Measurements from ENCODE around the gene ABTB1.

The ABTB1 gene

DNA sequence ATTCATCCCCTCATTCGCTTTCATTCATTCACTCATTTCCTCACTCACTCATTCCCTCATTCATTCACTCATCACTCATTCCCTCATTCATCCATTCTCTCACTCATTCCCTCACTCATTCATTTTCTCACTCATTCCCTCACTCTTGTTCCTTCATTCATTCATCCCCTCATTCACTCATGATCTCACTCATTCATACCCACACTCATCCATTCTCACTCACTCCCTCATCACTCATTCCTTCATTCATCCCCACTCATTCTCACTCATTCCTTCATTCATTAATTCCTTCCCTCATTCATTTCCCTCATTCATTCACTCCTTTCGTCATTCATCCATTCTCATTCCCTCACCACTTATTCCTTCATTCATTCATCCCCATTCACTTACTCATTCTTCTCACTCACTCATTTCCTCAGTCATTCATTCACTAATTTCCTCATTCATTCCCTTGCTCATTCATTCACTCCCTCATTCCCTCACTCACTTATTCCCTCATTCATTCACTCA, 14.5 kb downstream of the ABTB1 start:
- no peak for DNase-seq (ENCODE audit: low read depth)

- DNase-seq (ENCODE audit: low read depth): no peak
Observed at GRCh38 chr3:127688022-127688415, 15.3 kb downstream of the ABTB1 start.

GRCh38 chr3:127688416-127689265, 15.9 kb downstream of the ABTB1 start:
- DNase-seq (ENCODE audit: low read depth): no peak

DNA sequence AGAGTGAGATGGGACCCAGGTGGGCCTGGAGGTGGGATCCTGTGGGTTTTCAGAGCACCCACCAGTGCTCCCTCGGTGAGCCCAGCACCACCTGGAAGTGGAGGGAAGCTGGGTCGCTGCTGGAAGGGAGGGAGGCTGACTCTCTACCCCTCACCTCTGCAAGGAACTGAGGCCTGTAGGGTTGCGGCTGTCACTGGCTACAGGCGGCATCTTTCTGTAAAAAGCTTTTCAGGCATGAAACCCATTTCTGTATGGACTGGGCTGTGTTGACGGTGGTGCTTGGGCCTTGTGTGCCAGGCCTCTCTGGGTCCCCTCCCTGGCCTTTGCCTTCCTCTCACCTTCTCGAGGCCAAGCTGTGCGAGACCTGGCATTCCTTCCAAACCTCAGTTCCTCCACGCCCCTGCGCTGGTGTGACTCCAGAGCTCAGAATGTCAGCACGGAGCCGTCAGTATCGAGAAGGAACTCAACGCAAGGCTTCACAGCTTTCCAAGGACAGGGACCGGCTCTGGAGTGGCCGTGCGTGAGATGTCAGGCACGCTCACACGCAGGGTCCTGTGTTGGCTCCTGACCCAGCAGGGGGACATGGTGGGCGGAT, 16.6 kb downstream of the ABTB1 start:
- no peak for DNase-seq (ENCODE audit: low read depth)

DNA sequence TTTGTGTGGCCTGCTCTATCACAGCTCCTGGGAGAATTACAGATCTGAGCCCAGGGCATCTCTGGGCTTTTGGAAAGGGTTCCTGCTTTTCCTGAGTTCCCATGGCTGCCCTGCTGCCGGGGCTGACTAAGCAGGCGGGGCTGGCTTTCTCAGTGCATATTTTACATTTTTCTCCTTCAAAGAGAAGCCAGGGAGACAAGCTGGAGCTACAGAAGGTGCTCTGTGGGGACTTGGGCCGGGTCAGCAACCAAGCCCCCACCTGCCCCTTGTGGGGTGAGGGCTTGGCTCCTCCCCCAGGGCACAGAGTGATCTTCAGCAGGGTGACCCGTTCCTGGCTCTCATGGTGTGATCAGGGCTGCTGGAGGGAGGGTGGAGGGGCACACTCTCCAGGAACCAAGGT, 17.4 kb downstream of the ABTB1 start:
- peak; percentile 62 for DNase-seq (ENCODE audit: low read depth)

DNA sequence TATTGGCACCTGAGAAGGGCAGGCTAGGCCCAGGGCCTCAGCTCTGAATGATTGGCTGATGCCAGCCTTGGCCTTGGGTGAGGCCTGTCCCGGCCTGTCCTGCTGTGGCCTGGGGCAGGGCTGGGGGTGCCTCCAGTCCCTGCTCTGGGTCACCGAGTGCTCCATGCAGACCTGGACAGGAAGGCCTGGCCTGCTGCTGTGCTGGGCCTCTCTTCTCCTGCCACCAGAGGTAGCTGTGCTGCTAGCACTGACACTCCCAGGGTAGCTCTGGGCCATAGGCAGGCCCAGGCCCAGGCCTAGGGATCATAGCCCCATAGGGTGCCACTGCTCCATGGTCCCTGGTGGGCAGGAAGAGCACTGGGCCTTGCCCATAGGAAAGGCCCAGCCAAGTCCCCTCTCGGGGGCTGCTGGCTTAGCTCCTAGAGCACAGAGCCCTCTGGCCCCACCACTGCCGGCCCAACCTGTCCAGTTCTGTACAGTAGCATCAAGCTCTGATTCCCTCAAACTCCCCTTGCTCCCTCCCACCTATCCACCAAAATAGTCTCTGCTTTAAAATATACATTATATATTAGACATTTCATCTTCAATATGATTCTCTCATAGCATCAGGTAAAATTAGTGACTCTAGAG, 18.2 kb downstream of the ABTB1 start:
- DNase-seq (ENCODE audit: low read depth): no peak

- DNase-seq (ENCODE audit: low read depth): no peak
Observed at GRCh38 chr3:127691489-127691888, 18.7 kb downstream of the ABTB1 start.

DNA sequence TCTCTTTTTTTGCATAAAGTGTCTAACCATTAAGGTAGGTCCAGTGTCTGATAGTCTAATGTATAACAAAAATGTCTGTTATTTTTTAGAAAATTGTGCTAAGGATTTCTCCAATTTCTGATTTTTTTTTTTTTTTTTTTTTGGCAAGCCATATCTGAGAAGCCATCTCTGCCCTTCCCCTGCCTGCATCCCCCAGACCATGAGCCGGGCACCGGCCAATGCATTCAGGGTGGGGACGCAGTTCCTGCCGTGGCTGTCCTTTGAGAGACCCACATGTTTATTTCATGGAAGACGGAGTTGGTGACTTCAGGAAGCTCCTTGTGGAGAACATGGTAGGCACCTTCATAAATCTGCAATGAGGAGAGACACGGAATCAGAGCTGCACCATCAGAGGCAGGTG, 19.2 kb downstream of the ABTB1 start:
- no peak for DNase-seq (ENCODE audit: low read depth)

DNA sequence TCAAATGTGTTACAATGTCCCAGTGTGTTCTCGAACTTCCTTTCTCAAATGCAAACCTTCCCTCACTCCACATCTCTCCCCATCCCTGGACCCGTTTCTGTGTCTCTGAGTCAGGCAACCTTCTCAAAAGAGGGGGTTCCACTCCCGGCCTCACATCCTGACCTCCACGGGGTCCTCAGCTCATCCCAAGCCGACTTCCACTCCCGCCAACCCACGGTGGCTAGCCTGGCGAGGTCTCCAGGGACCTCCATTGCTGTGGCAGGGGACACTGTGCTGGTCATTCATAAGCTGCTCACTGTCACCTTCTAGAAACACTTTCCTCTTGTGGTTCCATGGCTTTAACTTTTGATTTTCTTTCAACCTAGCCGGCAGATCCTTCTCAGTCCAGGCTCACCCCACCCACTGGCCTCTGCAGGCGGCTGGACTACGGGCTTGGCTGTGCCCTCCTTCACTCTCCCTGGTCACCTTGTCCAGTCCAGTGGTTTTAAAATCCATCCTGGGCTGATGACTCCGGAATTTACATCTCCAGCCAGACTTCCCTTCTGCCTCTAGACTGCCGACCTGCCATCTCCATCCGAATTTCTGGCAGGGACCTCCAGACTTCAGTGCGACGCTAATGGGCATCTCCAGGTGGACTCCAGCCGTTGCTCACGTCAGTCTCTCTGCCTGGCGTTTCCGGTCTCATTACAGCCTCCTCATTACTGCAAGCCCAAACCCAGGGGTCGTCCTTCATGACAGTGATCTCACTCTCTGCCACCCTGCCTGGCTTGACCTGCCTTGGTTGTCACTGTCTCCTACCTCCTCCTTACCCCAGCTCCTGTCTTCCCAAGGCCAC, 20.0 kb downstream of the ABTB1 start:
- no peak for DNase-seq (ENCODE audit: low read depth)

DNA sequence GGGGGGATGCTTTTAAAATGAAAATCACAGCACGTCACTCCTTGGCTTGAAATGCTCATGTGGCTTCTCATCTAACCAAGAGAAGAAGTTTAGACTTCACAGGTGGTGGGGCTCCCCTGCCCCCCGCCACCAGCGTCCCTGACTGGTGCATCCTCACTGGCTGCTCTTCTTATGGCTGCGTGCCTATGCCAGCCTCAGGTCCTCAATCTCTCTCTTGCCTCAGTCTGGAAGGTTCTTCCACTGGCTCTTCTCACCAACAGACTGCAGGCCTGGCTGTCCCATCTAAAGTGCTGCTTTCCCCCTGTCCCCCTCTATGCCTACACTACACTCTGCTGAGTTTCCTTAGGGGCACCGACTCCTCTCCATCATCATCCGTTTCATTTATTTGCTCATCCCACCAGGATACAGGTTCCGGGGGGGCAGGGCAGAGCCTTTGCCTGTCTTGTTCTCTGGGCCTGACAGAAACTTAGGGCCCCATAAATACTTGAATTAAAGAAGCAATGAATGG, 20.6 kb downstream of the ABTB1 start:
- DNase-seq (ENCODE audit: low read depth): no peak

GRCh38 chr3:127694467-127695215, 21.9 kb downstream of the ABTB1 start:
- no peak for DNase-seq (ENCODE audit: low read depth)

DNA sequence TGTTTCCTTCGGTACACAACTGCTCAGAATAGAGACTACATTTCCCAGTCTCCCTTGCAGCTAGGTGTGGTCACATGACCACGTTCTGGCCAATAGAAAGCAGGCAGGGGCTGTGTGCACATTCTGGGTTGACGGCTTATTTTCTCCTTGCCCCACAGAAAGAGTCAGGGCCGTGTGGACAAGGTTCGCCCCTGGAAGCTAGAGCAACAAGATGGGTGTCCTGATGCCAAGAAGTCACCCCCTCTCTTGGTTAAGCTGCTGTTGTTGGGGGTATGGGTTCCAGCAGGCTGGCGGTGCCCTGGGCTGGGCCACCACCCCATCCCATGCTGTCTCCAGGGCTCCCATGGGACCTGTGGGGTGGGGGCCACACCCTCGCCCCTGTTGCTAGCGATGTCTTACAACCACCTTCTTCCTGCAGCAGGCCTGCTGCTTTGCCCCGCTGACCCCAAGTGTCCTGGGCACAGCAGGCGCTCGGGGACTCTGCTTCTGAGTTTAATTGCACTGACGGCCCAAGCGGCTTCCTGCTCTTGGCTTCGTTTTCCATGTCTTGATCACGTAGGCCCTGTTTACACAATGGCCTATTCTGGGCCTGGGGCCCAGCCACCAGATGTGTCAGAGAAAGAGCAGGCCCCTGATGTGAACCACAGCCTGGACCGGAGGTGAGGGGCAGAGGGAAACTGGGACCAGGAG, 24.9 kb downstream of the ABTB1 start:
- peak; percentile 70 for DNase-seq (ENCODE audit: low read depth)

GRCh38 chr3:127698286-127698685, 25.5 kb downstream of the ABTB1 start:
- no peak for DNase-seq (ENCODE audit: low read depth)

- DNase-seq (ENCODE audit: low read depth): no peak
Observed at GRCh38 chr3:127698691-127699415, 26.1 kb downstream of the ABTB1 start.

DNA sequence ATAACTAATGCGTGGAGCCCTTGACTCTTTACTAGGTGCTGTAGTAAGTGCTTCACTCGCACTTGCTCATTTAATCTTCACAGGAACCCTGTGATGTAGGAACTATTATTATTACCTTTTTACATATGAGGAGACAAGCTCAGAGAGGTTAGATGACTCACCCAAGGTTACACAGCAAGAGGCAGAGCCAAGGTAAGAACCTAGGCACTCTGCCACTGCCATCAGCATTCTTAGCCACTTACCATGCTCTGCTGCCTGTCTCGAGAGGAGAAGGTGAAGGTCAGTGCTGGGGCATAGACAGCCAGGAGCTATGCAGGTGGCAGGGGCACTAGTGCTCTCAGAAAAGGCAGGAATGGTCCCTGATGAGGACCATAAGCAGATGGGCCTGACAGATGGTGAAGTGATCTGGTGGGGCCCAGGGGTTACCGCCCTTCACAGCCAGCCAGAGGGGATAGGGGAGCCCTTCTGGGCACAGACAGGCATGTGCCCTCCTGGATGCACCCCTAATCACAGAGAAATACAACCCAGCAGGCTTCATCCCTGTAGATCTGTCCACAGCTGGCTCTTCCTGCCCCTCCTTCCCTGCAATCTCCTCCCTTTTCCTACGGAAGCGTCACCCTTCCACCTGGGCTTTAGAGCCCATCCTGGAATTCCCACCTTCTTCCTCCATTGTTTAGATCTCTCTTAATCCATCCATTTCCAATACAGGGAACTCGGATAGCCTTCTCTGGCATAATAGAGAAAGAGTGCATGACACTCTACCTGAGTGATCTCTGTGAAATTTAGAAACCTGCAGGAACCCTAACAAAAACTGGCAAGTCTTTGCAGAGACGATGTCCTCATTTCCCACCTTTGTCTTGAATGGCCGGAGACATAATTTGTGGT, 26.9 kb downstream of the ABTB1 start:
- DNase-seq (ENCODE audit: low read depth): no peak

DNA sequence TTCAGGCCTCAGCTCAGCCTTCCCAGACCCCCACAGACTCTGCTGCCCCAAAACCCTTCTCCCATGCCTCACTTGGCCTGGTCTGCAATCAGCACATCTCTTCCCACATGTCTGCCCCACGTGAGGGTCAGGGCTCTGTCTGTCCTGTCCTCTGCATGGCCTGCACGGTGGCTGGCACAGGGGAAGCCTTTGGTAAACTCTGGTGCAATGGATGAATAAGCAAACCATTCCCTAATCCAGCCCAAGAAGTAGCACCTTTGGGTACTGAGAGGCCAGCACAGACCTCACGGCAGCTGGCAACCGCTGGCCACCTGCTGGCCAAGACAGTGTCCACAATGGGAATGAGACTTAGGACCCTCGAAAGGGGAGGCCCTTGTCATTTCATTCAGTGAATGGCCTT, 27.7 kb downstream of the ABTB1 start:
- no peak for DNase-seq (ENCODE audit: low read depth)

DNA sequence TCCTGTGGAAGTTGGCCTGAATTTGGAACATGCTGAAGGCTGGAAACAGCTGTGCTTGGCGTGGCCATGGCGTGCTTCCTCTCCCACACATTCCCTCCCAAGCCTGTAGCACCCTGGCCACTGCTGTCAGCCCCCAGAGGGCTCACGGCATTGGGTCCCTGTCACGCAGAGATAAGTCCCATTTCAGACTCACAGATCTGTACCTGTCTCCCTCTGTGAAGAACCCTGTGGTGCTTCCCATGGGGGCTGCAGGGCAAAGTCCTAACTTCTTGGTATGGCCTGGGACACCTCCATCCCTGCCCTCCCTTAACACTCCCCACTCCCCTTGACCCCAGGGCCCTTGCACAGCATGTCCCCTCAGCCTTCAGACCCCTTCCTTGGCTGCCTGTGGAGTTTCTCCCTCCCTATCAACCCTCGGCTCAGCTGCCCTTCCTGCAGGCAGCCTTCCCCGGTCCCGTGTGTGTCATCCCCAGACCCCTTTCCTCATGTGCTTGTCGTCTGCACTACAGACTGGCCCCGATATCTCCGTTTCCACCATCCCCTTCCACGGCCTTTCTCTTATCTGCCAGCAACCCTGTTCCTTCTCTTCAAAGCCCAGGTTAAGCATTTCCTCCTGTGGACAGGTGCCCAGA, 28.6 kb downstream of the ABTB1 start:
- DNase-seq (ENCODE audit: low read depth): no peak

DNA sequence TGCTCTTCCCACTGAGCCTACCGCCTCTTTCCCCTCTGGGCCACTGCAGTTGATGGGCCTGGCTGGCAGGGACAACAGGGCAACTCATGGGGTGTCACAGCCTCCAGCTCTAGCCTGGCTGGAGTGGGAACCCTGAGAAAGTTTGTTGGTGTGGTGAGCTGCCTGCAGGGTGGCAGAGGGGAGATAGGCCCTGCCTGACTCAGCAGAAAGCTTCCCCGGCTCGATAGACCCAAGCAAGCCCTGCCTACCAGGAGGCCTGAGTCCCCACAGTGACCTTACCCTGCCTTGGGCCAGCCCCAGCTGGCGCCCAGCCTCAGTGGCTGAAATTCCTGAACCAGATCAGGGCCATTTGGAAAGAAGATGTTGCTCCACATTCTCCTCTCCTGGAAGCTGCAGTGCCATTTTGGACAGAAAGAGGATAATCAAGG, 29.4 kb downstream of the ABTB1 start:
- DNase-seq (ENCODE audit: low read depth): no peak
